LNCAP (cell line): ENCODE data around the gene QRFP.

Experiments
- TF ChIP-seq, protein P1 (sequence below): fragments of 450-650 bp; IDR thresholded peaks from 2 replicates; pipeline ENCODE4 v1.5.1; 2017; ENCODE audit warnings: mild to moderate bottlenecking

Gene QRFP

DNA sequence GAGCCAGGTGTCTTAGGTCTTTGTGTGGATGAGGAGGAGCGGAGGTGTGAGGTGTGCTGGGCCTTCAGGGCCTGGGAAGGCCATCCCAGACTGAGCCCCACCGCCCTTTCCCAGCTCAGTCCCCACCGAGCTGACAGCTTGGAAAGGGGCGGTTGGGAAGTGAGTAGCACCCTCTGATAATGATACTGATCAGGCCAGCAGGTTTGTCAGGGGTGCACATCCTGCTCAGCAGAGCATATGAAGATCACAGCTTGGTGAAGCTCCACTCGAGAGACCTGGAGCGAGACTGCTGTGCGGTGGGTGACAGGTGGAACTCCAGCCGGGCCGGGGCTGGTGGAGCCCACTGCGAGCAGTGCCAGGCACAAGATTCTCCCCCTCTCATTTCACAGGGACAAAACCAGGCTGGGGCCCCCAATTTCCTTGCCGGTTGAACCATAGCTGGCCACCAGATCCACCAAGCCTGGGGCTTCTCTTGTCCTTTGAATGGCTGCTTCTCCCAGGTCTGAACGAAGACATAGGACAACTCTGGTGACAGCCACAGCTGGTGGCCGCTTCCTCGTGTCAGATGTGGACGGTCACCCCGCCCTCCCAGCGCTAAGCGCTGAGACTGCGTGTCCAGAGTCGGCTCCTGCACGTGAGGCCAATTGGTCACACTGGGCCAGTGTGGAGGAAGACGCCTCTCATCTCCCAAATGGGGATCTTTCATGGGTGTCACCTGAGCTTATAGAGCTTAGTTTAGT is 8.3 kb downstream of the QRFP start:
- TF ChIP-seq, protein P1, sequence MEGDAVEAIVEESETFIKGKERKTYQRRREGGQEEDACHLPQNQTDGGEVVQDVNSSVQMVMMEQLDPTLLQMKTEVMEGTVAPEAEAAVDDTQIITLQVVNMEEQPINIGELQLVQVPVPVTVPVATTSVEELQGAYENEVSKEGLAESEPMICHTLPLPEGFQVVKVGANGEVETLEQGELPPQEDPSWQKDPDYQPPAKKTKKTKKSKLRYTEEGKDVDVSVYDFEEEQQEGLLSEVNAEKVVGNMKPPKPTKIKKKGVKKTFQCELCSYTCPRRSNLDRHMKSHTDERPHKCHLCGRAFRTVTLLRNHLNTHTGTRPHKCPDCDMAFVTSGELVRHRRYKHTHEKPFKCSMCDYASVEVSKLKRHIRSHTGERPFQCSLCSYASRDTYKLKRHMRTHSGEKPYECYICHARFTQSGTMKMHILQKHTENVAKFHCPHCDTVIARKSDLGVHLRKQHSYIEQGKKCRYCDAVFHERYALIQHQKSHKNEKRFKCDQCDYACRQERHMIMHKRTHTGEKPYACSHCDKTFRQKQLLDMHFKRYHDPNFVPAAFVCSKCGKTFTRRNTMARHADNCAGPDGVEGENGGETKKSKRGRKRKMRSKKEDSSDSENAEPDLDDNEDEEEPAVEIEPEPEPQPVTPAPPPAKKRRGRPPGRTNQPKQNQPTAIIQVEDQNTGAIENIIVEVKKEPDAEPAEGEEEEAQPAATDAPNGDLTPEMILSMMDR: no peak

DNA sequence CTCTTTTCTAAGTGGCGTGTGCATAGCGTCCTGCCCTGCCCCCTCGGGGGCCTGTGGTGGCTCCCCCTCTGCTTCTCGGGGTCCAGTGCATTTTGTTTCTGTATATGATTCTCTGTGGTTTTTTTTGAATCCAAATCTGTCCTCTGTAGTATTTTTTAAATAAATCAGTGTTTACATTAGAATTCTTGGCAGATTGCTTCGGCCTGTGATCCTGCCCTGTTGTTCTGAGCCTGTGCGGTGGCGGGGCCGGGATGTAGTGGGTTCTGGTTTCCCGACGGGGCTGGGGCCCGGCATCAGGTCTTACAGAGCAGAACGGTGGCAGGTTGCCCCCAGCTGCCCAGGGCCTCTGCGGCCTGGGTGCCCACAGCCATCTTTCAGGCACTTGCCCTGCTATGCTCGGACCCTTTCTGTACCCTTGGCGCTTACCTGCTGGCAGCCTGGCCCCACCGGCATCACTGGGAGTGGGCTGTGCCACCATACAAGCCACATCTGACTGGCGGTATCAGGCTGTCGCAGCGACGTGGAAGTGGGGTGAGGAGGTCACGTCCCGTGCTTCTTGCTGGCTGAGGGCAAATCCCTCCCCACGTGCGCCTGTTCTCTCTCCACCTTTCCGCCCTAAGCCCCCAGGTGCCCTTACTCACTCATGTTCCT is 9.0 kb downstream of the QRFP start:
- TF ChIP-seq, protein P1: no peak

DNA sequence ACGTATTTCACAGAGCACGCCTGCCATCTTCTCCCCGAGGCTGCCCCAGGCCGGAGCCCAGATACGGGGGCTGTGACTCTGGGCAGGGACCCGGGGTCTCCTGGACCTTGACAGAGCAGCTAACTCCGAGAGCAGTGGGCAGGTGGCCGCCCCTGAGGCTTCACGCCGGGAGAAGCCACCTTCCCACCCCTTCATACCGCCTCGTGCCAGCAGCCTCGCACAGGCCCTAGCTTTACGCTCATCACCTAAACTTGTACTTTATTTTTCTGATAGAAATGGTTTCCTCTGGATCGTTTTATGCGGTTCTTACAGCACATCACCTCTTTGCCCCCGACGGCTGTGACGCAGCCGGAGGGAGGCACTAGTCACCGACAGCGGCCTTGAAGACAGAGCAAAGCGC is 9.6 kb downstream of the QRFP start:
- TF ChIP-seq, protein P1: no peak

DNA sequence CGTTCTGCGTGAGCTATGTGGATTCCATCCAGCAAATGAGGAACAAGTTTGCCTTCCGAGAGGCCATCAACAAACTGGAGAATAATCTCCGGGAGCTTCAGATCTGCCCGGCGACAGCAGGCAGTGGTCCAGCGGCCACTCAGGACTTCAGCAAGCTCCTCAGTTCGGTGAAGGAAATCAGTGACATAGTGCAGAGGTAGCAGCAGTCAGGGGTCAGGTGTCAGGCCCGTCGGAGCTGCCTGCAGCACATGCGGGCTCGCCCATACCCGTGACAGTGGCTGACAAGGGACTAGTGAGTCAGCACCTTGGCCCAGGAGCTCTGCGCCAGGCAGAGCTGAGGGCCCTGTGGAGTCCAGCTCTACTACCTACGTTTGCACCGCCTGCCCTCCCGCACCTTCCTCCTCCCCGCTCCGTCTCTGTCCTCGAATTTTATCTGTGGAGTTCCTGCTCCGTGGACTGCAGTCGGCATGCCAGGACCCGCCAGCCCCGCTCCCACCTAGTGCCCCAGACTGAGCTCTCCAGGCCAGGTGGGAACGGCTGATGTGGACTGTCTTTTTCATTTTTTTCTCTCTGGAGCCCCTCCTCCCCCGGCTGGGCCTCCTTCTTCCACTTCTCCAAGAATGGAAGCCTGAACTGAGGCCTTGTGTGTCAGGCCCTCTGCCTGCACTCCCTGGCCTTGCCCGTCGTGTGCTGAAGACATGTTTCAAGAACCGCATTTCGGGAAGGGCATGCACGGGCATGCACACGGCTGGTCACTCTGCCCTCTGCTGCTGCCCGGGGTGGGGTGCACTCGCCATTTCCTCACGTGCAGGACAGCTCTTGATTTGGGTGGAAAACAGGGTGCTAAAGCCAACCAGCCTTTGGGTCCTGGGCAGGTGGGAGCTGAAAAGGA is 10.9 kb downstream of the QRFP start:
- TF ChIP-seq, protein P1: no peak

DNA sequence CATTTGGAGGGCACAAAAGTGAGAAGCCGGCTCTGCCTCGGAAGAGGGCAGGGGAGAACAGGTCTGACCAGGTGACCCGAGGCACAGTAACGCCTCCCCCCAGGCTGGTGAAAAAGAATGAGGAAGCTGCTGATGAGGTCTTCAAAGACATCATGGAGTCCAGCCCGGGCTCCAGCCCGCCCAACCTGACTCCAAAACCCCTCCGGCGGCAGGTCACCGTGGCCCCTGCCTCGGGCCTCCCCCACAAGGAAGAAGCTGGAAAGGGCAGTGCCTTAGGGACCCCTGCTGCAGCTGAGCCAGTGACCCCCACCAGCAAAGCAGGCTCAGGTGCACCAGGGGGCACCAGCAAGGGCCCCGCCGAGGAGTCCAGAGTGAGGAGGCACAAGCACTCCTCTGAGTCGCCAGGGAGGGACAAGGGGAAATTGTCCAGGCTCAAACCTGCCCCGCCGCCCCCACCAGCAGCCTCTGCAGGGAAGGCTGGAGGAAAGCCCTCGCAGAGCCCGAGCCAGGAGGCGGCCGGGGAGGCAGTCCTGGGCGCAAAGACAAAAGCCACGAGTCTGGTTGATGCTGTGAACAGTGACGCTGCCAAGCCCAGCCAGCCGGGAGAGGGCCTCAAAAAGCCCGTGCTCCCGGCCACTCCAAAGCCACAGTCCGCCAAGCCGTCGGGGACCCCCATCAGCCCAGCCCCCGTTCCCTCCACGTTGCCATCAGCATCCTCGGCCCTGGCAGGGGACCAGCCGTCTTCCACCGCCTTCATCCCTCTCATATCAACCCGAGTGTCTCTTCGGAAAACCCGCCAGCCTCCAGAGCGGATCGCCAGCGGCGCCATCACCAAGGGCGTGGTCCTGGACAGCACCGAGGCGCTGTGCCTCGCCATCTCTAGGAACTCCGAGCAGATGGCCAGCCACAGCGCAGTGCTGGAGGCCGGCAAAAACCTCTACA is 11.8 kb downstream of the QRFP start:
- TF ChIP-seq, protein P1: no peak

DNA sequence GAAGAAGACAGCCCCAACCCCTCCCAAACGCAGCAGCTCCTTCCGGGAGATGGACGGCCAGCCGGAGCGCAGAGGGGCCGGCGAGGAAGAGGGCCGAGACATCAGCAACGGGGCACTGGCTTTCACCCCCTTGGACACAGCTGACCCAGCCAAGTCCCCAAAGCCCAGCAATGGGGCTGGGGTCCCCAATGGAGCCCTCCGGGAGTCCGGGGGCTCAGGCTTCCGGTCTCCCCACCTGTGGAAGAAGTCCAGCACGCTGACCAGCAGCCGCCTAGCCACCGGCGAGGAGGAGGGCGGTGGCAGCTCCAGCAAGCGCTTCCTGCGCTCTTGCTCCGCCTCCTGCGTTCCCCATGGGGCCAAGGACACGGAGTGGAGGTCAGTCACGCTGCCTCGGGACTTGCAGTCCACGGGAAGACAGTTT is 12.5 kb downstream of the QRFP start:
- TF ChIP-seq, protein P1: no peak
